Measurements from ENCODE around the gene IFNK. TPM values are rescaled to one million over a fixed set of nuclear protein-coding genes. Genes with fewer than 3 reads are reported as not detected.

Gene IFNK
- total RNA-seq, 1 donor from 2014 or later = not detected

DNA sequence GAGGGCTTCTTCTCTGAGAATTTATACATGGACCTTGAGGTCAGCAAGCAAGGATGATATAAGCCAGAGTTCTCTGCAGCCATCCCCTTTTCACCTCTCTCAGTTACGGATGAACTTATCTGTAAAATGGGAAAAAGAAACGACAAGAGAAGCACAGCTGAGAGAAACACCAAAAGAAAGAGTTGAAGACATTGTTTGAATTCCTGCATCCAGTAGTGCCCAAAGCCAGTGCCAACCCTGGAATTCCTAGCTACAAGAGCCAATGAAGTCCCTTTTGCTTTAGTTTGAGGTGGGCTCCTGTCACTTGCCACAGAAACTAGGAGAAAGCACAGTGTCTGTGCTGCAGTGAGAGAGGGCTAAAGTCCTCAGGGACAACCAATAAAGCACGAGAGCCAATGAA, 12.1 kb downstream of the IFNK start:
- ATAC-seq (ENCODE audit: low read depth) (no peak), DNase-seq (no peak)
- intact Hi-C loops (cut with micrococcal nuclease) = no loop called here
- Mint-ChIP-seq H3K4me3 (no peak overlapping the region), H3K36me3 (ENCODE audit: low read depth) (no peaks in the 10 kb centered on the region), H3K27ac (no peak overlapping the region), H3K27me3 (no peaks in the 10 kb centered on the region), H3K9me3 (no peaks in the 10 kb centered on the region), H3K4me1 (peaks cover 16% of the 10 kb centered on the region)
- TF ChIP-seq, protein P1, sequence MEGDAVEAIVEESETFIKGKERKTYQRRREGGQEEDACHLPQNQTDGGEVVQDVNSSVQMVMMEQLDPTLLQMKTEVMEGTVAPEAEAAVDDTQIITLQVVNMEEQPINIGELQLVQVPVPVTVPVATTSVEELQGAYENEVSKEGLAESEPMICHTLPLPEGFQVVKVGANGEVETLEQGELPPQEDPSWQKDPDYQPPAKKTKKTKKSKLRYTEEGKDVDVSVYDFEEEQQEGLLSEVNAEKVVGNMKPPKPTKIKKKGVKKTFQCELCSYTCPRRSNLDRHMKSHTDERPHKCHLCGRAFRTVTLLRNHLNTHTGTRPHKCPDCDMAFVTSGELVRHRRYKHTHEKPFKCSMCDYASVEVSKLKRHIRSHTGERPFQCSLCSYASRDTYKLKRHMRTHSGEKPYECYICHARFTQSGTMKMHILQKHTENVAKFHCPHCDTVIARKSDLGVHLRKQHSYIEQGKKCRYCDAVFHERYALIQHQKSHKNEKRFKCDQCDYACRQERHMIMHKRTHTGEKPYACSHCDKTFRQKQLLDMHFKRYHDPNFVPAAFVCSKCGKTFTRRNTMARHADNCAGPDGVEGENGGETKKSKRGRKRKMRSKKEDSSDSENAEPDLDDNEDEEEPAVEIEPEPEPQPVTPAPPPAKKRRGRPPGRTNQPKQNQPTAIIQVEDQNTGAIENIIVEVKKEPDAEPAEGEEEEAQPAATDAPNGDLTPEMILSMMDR (IDR thresholded peaks at IDR 0.05) = no peak
- CTCF ChIA-PET = interaction anchor here (3.5 kb wide), 1 partner anchor 203 kb away, joined by 17 read pairs; no protein-coding TSS in a partner anchor
- POLR2A ChIA-PET = no interaction called here

DNA sequence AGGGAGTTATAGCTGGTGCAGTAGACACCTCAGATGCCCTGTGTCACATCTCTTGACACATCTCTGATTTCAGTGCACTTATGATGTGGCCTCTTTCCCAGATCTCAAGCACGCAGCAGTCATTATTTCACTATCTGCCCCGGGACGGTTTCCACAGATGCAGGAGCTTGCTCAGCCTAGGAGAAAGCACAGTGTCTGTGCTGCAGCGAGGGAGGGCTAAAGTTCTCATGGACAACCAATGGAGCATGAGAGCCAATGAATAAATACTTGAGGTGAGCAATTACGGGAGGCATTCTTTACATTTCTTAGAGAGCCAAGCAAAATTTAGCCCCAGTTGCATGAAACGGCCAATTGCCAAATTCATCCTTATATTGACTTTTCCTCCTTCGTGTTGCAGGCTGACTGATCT, 12.9 kb downstream of the IFNK start:
- DNase-seq (no peak), ATAC-seq (ENCODE audit: low read depth) (no peak)
- H3K27me3 Mint-ChIP-seq = no peaks in the 10 kb centered on the region
- no peak overlapping the region for H3K4me3 Mint-ChIP-seq
- ChIA-PET CTCF (interaction anchor here (0.6 to 3.5 kb wide), 2 partner anchors 16 to 204 kb away, joined by 6 to 17 read pairs; no protein-coding TSS in a partner anchor), POLR2A (no interaction called here)
- H3K27ac Mint-ChIP-seq = no peak overlapping the region
- intact Hi-C loops (cut with micrococcal nuclease) = no loop called here
- peaks cover 6% of the 10 kb centered on the region for H3K36me3 Mint-ChIP-seq (ENCODE audit: low read depth)
- TF ChIP-seq, protein P1 (IDR thresholded peaks at IDR 0.05) = no peak
- H3K4me1 Mint-ChIP-seq = peaks cover 16% of the 10 kb centered on the region
- no peaks in the 10 kb centered on the region for H3K9me3 Mint-ChIP-seq

DNA sequence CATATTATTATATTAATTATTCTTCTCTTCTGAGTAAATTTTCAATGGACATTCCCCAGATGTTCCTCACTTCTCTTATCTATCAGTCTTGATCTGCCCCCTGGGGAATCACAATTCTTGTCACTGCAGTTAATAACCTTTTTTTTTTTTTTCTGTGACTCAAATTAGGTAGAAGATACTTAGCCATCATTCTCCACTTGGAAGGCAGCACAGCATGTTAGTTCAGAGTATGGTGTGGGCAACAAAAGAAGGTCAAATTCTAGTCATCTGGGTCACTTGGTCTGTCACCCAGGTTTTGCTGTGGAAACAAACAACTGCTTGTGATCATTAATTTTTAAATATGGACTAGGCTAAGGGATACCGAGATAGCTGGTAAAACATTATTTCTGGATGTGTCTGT, 13.7 kb downstream of the IFNK start:
- CTCF ChIA-PET = interaction anchor here (0.6 to 3.5 kb wide), 2 partner anchors 15 to 205 kb away, joined by 6 to 17 read pairs; no protein-coding TSS in a partner anchor
- peaks cover 12% of the 10 kb centered on the region for H3K36me3 Mint-ChIP-seq (ENCODE audit: low read depth)
- H3K4me3 Mint-ChIP-seq = no peak overlapping the region
- no peak for DNase-seq
- TF ChIP-seq, protein P1 (IDR thresholded peaks at IDR 0.05) = no peak
- H3K9me3 Mint-ChIP-seq = no peaks in the 10 kb centered on the region
- H3K27ac Mint-ChIP-seq = no peak overlapping the region
- H3K4me1 Mint-ChIP-seq = peaks cover 16% of the 10 kb centered on the region
- no peak for ATAC-seq (ENCODE audit: low read depth)
- intact Hi-C loops (cut with micrococcal nuclease) = no loop called here
- no peaks in the 10 kb centered on the region for H3K27me3 Mint-ChIP-seq
- POLR2A ChIA-PET = no interaction called here

DNA sequence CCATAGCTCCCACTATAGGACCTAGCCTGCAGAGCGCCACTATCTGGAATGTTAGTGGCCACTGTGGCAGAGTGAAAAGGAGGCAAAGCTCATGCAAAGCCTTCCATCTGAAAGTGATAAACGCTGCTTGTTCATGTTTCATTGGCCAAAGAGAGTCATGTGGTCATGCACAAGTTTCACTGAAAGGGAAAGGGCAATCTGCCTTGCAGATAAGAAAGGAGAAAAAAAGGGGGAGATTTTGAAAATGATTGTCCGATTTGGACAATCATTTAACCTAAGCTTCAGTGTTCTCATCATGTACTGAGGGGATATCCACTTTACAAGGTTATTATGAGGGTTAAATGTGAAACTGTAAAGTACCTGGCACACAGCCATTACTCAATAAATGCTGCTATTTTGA, 14.6 kb downstream of the IFNK start:
- ATAC-seq (ENCODE audit: low read depth) (no peak), DNase-seq (no peak)
- Mint-ChIP-seq H3K27me3 (no peaks in the 10 kb centered on the region), H3K4me1 (peaks cover 13% of the 10 kb centered on the region), H3K36me3 (ENCODE audit: low read depth) (peaks cover 19% of the 10 kb centered on the region), H3K27ac (no peak overlapping the region), H3K4me3 (no peak overlapping the region), H3K9me3 (no peaks in the 10 kb centered on the region)
- CTCF ChIA-PET = interaction anchor here (1.1 to 3.5 kb wide), 2 partner anchors 10 to 206 kb away, joined by 6 to 17 read pairs; no protein-coding TSS in a partner anchor
- POLR2A ChIA-PET = no interaction called here
- intact Hi-C loops (cut with micrococcal nuclease) = no loop called here
- TF ChIP-seq, protein P1 (IDR thresholded peaks at IDR 0.05) = no peak

DNA sequence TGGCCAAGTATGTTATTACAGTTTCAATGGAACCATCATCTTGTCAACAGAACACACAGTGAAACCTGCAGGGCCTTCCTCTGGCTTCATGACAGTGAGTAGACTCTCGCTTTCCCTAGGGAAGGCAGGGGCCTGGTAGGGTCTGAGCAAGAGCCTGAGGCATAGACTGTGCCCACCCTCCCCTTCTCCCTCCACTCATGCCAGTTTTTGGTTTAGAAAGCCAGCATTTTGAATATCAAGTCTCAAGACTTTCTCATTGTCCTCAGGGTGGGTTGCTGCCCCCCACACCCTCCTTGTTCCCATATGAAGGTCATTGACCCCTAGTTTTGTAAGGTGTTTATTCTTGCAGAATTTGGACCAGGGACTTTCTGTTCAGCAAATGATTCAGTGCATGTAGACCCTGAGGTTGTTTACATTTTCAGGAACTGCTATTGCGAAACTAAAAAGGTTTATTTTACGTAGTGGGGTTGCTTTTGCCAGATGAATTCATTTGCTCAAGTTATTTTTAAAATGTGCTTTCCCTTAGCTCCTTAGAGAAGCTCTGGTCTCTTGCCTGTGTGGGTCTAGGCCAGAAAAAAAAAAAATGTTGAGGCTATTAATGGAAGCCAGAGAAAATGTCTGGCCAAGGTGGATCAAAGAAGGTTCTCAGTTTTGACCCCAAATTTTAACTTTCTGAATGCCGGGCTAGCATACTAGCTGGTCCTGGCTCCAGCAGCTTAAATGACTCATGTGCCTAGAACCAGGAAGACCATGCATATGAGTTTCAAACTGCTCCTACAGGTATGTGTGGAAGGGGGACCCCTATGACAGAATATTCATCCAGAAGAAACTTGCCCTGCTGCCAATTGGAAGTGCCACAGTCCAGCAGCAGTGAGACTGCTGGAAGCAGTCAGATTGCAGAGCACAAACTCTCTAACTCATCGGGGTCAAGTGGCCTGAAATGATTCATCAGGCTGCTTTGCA, 15.7 kb downstream of the IFNK start:
- no peak overlapping the region for H3K4me3 Mint-ChIP-seq
- H3K36me3 Mint-ChIP-seq (ENCODE audit: low read depth) = peaks cover 28% of the 10 kb centered on the region
- H3K27me3 Mint-ChIP-seq = no peaks in the 10 kb centered on the region
- CTCF ChIA-PET = interaction anchor here (1.1 to 1.6 kb wide), 2 partner anchors 9 to 207 kb away, joined by 5 to 6 read pairs; no protein-coding TSS in a partner anchor
- H3K9me3 Mint-ChIP-seq = no peaks in the 10 kb centered on the region
- peaks cover 2% of the 10 kb centered on the region for H3K4me1 Mint-ChIP-seq
- H3K27ac Mint-ChIP-seq = no peak overlapping the region
- intact Hi-C loops (cut with micrococcal nuclease) = loop anchor here (10.0 kb wide), 1 partner anchor 395 kb away; no protein-coding TSS in a partner anchor
- DNase-seq (no peak), ATAC-seq (ENCODE audit: low read depth) (no peak)
- TF ChIP-seq, protein P1 (IDR thresholded peaks at IDR 0.05) = no peak
- POLR2A ChIA-PET = interaction anchor here (0.5 kb wide), 1 partner anchor 23 kb away, joined by 3 read pairs; no protein-coding TSS in a partner anchor

Measured in activated B cell treated with CpG ODN at 0.5 μM for 24 hours (primary cell).